SK-N-MC (cell line): Measurements from ENCODE around the gene OR51B6.

Experiments
- EZH2 ChIP-seq: fragments of 200-600 bp; sonication (generic); IDR thresholded peaks from one replicate; pipeline ENCODE4 v1.6.1; 2017; ENCODE audit warnings: antibody characterized with exemption
- FOXP2 ChIP-seq: optimal IDR thresholded peaks from 2 replicates; pipeline ENCODE3; 2011; ENCODE audit warnings: mild to moderate bottlenecking, moderate library complexity; ENCODE audit not compliant: insufficient read depth; ENCODE audit errors: extremely low read length, control extremely low read depth
- POLR2AphosphoS5 ChIP-seq: IDR thresholded peaks from 2 replicates; pipeline ENCODE4 v1.6.1; 2012; ENCODE audit warnings: mild to moderate bottlenecking, low read depth, low read length, borderline replicate concordance

DNA sequence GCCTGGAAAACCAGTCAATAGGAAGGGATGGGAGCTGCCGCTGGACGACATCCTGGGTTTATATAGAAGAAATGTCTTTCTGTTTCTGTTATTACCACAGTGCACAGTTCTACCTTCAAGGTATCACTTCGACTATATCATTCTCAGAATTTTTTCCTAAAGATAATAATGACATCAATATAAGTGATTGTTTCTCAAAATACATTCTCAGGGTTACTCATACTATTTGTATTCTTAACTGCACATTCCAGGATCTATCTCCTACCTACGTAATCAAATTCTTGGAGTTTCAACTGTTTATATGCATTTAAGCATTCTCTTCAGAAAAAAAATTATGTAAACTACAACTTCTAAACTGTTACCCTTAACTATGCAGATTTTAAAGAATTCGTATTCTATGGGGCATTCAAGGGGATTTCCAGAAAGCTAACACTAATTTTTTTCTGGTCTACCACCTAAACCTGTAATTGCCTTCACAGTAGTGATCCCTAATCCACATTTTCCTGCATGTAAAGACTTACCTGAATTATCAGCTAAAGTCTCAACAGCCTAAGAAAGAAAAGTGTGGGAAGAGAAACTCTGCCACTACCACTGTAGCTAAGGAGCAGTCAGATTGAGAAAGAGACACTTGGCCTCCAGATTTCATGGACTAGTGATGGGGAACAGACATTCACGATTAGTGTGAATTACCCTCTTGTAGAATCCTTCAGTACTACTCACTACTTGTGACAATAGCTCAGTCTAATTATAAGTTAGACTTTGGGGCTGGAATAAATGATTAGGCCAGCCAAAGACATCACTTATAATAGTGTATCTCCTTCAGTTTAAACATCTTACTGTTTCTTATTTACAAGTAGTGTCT is 7.6 kb upstream of the OR51B6 start, which contains the start of gene OR51B5:
- no peak for TF ChIP-seq EZH2
- no peak for TF ChIP-seq POLR2AphosphoS5
- no peak for TF ChIP-seq FOXP2
